PC-9 (cell line): ENCODE results near the gene GPAM.

Experiments used
- EZH2 ChIP-seq: fragments of 200-600 bp; sonication (generic); IDR thresholded peaks from 2 replicates; pipeline ENCODE4 v1.8.0; 2017; ENCODE audit warnings: antibody characterized with exemption, low read depth
- TF ChIP-seq, protein P1 (sequence below): fragments of 200-600 bp; sonication (generic); conservative IDR thresholded peaks from 2 replicates; pipeline ENCODE4 v1.6.1; 2017; ENCODE audit warnings: mixed run types, antibody characterized with exemption, mild to moderate bottlenecking, moderate library complexity

GRCh38 chr10:112183329-112184051 is at the start of gene GPAM:
- TF ChIP-seq, protein P1, sequence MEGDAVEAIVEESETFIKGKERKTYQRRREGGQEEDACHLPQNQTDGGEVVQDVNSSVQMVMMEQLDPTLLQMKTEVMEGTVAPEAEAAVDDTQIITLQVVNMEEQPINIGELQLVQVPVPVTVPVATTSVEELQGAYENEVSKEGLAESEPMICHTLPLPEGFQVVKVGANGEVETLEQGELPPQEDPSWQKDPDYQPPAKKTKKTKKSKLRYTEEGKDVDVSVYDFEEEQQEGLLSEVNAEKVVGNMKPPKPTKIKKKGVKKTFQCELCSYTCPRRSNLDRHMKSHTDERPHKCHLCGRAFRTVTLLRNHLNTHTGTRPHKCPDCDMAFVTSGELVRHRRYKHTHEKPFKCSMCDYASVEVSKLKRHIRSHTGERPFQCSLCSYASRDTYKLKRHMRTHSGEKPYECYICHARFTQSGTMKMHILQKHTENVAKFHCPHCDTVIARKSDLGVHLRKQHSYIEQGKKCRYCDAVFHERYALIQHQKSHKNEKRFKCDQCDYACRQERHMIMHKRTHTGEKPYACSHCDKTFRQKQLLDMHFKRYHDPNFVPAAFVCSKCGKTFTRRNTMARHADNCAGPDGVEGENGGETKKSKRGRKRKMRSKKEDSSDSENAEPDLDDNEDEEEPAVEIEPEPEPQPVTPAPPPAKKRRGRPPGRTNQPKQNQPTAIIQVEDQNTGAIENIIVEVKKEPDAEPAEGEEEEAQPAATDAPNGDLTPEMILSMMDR, result no peak
- TF ChIP-seq EZH2, result no peak
